ENCODE results near the gene NXPH1.

GRCh38 chr7:8441106-8441965 is 7.9 kb downstream of the NXPH1 start:
- TF ChIP-seq CTCF (IDR thresholded peaks at IDR 0.05 in 4 of 5, conservative IDR thresholded peaks at IDR 0.05 in 1 of 5): no peak
- TF ChIP-seq POLR2A (IDR thresholded peaks at IDR 0.05): no peak
